Tongue (tissue), 2 donors: ENCODE measurements around the gene RDH13. TPM values are rescaled to one million over a fixed set of nuclear protein-coding genes. Genes with fewer than 3 reads are reported as not detected.
A peak's percentile ranks its signal among the peaks of the same experiment; 100 is the strongest.
"Not testable (repeated sequence)": the region's sequence is repeated elsewhere in the genome, so short reads cannot be mapped to it uniquely, and the experiment has no call there.

ENCODE experiments used
- DNase-seq: peaks from one replicate; pipeline ENCODE4 v3.0.0-alpha.2; 2015
- total RNA-seq: library from RNA; depleted of rRNA; stranded (reverse); fragments of >200 nt; gene quantifications from one replicate; pipeline ENCODE4 v1.2.3, GENCODE V29; 2014

Gene RDH13
- total RNA-seq, result 36.2 TPM

- peak; percentile 97 for DNase-seq
Observed at GRCh38 chr19:55062735-55063491, at the start of gene RDH13. Gene RDH13, minus strand, starts transcription at chr19:55063148. Its CDS starts 116 bp downstream, at chr19:55063032.

- no peak for DNase-seq
Observed at GRCh38 chr19:55112246-55112776, 49.4 kb upstream of the RDH13 start.

- no peak for DNase-seq
Observed at GRCh38 chr19:55111238-55111831, 48.4 kb upstream of the RDH13 start.

- no peak for DNase-seq
Observed at GRCh38 chr19:55109527-55110291, 46.8 kb upstream of the RDH13 start.

- not testable (repeated sequence) for DNase-seq
Observed at GRCh38 chr19:55107252-55107651, 44.3 kb upstream of the RDH13 start.

GRCh38 chr19:55106591-55106990, 43.6 kb upstream of the RDH13 start:
- no peak for DNase-seq

GRCh38 chr19:55105237-55105636, 42.3 kb upstream of the RDH13 start:
- no peak for DNase-seq

- DNase-seq, result no peak
Observed at GRCh38 chr19:55103190-55103589, 40.2 kb upstream of the RDH13 start.

GRCh38 chr19:55101261-55101660, 38.3 kb upstream of the RDH13 start:
- no peak for DNase-seq

- peak; percentile 34 for DNase-seq
Observed at GRCh38 chr19:55099557-55100506, 36.9 kb upstream of the RDH13 start.

- no peak for DNase-seq
Observed at GRCh38 chr19:55098716-55099556, 36.0 kb upstream of the RDH13 start.

- no peak for DNase-seq
Observed at GRCh38 chr19:55097864-55098715, 35.1 kb upstream of the RDH13 start.

GRCh38 chr19:55096061-55096701, 33.2 kb upstream of the RDH13 start:
- DNase-seq, result no peak

GRCh38 chr19:55095260-55096060, 32.5 kb upstream of the RDH13 start:
- DNase-seq, result no peak

GRCh38 chr19:55094456-55095259, 31.7 kb upstream of the RDH13 start:
- DNase-seq, result no peak

GRCh38 chr19:55092423-55093318, 29.7 kb upstream of the RDH13 start:
- no peak for DNase-seq
